Ishikawa (cell line): ENCODE data around the gene SLC8A1.

Experiments
- CEBPB ChIP-seq: IDR thresholded peaks from 2 replicates; pipeline ENCODE4 v1.6.1; 2012
- CREB1 ChIP-seq: IDR thresholded peaks from 2 replicates; pipeline ENCODE4 v1.6.1; 2012; ENCODE audit warnings: low read depth
- EGR1 ChIP-seq: IDR thresholded peaks from 2 replicates; pipeline ENCODE4 v1.6.1; 2012
- EP300 ChIP-seq: IDR thresholded peaks from 2 replicates; pipeline ENCODE4 v1.6.1; 2012; ENCODE audit warnings: borderline replicate concordance
- FOXM1 ChIP-seq: IDR thresholded peaks from 2 replicates; pipeline ENCODE4 v1.6.1; 2012; ENCODE audit warnings: low read depth, borderline replicate concordance
- RAD21 ChIP-seq: IDR thresholded peaks from 2 replicates; pipeline ENCODE4 v1.6.1; 2012; ENCODE audit warnings: low read depth
- REST ChIP-seq: IDR thresholded peaks from 2 replicates; pipeline ENCODE4 v1.6.1; 2012; ENCODE audit warnings: low read depth, mild to moderate bottlenecking
- TCF12 ChIP-seq: IDR thresholded peaks from 2 replicates; pipeline ENCODE4 v1.6.1; 2012; ENCODE audit warnings: low read depth
- TEAD4 ChIP-seq: IDR thresholded peaks from 2 replicates; pipeline ENCODE4 v1.6.1; 2012
- YY1 ChIP-seq: IDR thresholded peaks from 2 replicates; pipeline ENCODE4 v1.6.1; 2012; ENCODE audit warnings: low read depth
- ZBTB7A ChIP-seq: IDR thresholded peaks from 2 replicates; pipeline ENCODE4 v1.6.1; 2012; ENCODE audit warnings: low read depth
- TF ChIP-seq, protein P1 (sequence below): IDR thresholded peaks from 2 replicates; pipeline ENCODE4 v1.6.1; 2012

- TF ChIP-seq TEAD4 (no peak), RAD21 (no peak), REST (no peak), CEBPB (no peak), EP300 (no peak), CREB1 (no peak), EGR1 (no peak), YY1 (no peak), TCF12 (no peak), ZBTB7A (no peak), FOXM1 (no peak)
- TF ChIP-seq, protein P1, sequence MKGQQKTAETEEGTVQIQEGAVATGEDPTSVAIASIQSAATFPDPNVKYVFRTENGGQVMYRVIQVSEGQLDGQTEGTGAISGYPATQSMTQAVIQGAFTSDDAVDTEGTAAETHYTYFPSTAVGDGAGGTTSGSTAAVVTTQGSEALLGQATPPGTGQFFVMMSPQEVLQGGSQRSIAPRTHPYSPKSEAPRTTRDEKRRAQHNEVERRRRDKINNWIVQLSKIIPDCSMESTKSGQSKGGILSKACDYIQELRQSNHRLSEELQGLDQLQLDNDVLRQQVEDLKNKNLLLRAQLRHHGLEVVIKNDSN, result no peak
Observed at GRCh38 chr2:40416486-40416885, 35.4 kb downstream of the SLC8A1 start.
